RWPE2 (cell line): ENCODE results near the gene MAP4K4.

ENCODE experiments used
- ATAC-seq: fragments of 200-7000 bp; cut with Tn5 transposase; 3 replicates; pipeline ENCODE4 v1.9.1; 2021; ENCODE audit warnings: low read depth
- DNase-seq: peaks from one replicate; pipeline ENCODE4 v3.0.0-alpha.2; 2020; ENCODE audit warnings: low spot score
- H3K27ac ChIP-seq: fragments of 450-650 bp; 2 replicates; pipeline ENCODE4 v1.5.1; 2017; ENCODE audit warnings: mild to moderate bottlenecking; ENCODE audit not compliant: poor library complexity, severe bottlenecking
- H3K27me3 ChIP-seq: fragments of 250-450 bp; sonication (Bioruptor Pico); 2 replicates; pipeline ENCODE4 v1.5.1; 2021; ENCODE audit warnings: mild to moderate bottlenecking, moderate library complexity; ENCODE audit not compliant: insufficient read depth, poor library complexity, severe bottlenecking
- H3K36me3 ChIP-seq: fragments of 250-450 bp; sonication (Bioruptor Pico); 2 replicates; pipeline ENCODE4 v1.5.1; 2020; ENCODE audit warnings: low read depth, mild to moderate bottlenecking, moderate library complexity
- H3K4me1 ChIP-seq: fragments of 250-450 bp; sonication (Bioruptor Pico); 2 replicates; pipeline ENCODE4 v1.5.1; 2021; ENCODE audit warnings: mild to moderate bottlenecking, moderate library complexity; ENCODE audit not compliant: insufficient read depth, poor library complexity, severe bottlenecking
- H3K4me3 ChIP-seq: fragments of 250-450 bp; sonication (Bioruptor Pico); 2 replicates; pipeline ENCODE4 v1.5.1; 2021; ENCODE audit warnings: mild to moderate bottlenecking, moderate library complexity; ENCODE audit not compliant: severe bottlenecking
- H3K9me3 ChIP-seq: fragments of 250-450 bp; sonication (Bioruptor Pico); 2 replicates; pipeline ENCODE4 v1.5.1; 2021; ENCODE audit warnings: mild to moderate bottlenecking, moderate library complexity; ENCODE audit not compliant: severe bottlenecking
- TF ChIP-seq, protein P1 (sequence below): fragments of 450-650 bp; IDR thresholded peaks from one replicate; pipeline ENCODE4 v1.5.1; 2017; ENCODE audit warnings: mild to moderate bottlenecking, moderate library complexity; ENCODE audit not compliant: poor library complexity, severe bottlenecking

The MAP4K4 gene

GRCh38 chr2:101658387-101658786, 39.1 kb upstream of the MAP4K4 start:
- Histone ChIP-seq H3K4me1 (no peaks in the 10 kb centered on the region), H3K27me3 (no peaks in the 10 kb centered on the region), H3K9me3 (no peaks in the 10 kb centered on the region), H3K36me3 (no peaks in the 10 kb centered on the region), H3K27ac (no peak overlapping the region), H3K4me3 (no peak overlapping the region)
- TF ChIP-seq, protein P1, sequence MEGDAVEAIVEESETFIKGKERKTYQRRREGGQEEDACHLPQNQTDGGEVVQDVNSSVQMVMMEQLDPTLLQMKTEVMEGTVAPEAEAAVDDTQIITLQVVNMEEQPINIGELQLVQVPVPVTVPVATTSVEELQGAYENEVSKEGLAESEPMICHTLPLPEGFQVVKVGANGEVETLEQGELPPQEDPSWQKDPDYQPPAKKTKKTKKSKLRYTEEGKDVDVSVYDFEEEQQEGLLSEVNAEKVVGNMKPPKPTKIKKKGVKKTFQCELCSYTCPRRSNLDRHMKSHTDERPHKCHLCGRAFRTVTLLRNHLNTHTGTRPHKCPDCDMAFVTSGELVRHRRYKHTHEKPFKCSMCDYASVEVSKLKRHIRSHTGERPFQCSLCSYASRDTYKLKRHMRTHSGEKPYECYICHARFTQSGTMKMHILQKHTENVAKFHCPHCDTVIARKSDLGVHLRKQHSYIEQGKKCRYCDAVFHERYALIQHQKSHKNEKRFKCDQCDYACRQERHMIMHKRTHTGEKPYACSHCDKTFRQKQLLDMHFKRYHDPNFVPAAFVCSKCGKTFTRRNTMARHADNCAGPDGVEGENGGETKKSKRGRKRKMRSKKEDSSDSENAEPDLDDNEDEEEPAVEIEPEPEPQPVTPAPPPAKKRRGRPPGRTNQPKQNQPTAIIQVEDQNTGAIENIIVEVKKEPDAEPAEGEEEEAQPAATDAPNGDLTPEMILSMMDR, result no peak
- ATAC-seq, result no peak
- DNase-seq, result no peak

DNA sequence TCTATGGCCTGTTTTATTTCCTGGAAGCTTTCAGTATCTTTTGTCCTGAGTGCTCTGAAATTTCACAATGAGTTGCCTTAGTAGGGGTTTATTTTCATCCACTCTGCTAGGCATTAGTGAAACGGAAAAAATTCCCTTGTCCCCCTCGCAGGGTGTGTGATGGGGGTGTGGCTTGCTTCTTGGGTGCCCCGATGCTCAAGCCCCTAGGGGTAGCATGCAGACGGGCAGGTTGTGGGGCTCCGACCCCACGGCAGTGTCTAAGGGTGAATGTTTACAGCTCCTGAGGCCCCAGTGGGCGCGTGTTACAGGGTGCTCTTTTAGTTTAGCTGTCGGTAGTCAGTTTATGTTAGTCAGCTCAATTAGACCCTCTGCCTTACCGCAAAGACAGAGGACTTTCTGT, 32.2 kb upstream of the MAP4K4 start:
- Histone ChIP-seq H3K9me3 (no peaks in the 10 kb centered on the region), H3K27me3 (no peaks in the 10 kb centered on the region), H3K27ac (no peak overlapping the region), H3K4me1 (no peaks in the 10 kb centered on the region), H3K4me3 (no peak overlapping the region), H3K36me3 (no peaks in the 10 kb centered on the region)
- ATAC-seq (no peak), DNase-seq (no peak)
- TF ChIP-seq, protein P1, result no peak

DNA sequence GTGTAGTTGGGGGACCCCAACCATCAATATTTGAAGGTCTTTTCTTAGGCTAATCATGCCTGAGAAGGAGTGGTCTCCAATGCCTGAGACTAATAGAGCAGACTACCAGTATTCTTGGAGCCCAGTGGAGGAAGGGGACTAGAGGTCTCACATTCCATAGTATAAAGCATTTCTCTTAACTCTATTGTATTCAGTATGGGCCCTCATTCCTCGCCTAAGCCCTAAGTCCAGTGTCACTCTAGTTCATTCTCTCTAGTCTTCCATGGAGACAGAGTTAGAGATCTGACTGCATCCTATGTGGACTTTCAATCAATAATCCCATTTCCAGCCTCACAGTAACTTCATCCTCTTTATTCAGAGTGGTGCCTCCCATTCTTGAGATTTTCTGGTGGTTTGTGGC, 29.7 kb upstream of the MAP4K4 start:
- Histone ChIP-seq H3K4me1 (no peaks in the 10 kb centered on the region), H3K27ac (no peak overlapping the region), H3K36me3 (no peaks in the 10 kb centered on the region), H3K27me3 (no peaks in the 10 kb centered on the region), H3K4me3 (no peak overlapping the region), H3K9me3 (peaks cover 2% of the 10 kb centered on the region)
- TF ChIP-seq, protein P1, result no peak
- no peak for ATAC-seq
- no peak for DNase-seq

DNA sequence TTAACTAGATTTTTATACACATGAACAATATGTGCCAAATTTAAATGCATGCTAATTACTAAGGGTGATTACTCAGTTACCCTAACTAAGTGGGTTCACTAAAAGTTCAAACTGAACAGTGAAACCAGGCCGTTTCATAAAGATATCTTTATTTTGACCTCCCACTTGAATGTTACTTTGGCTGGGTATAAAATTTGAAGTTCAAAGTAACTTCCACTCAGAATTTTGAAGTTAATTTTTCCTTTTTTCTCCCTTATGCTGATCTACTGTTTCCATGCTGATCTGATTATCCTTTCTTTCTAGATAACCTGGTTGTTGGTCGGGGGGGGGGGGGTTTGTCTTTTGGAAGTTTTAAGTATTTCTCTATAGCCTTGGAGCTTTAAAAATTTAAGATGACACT, 25.5 kb upstream of the MAP4K4 start:
- TF ChIP-seq, protein P1, result no peak
- Histone ChIP-seq H3K4me1 (no peaks in the 10 kb centered on the region), H3K36me3 (no peaks in the 10 kb centered on the region), H3K9me3 (peaks cover 2% of the 10 kb centered on the region), H3K27me3 (no peaks in the 10 kb centered on the region), H3K27ac (no peak overlapping the region), H3K4me3 (no peak overlapping the region)
- DNase-seq (no peak), ATAC-seq (no peak)

DNA sequence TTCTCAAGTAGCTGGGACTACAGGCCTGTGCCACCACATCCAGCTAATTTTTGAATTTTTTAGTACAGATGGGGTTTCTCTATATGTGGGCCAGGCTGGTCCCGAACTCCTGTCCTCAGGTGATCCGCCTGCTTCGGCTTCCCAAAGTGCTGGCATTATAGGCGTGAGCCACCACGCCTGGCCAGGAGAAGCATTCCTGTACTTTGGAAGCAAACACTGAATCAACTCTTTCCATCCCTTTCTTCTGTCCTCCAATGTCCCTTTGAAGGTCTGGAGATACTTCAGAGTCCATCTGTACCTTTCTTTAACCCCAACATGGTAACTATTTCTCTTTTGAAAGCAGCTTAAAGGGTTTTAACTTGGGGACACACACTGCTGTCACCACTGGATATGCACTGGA, 23.6 kb upstream of the MAP4K4 start:
- TF ChIP-seq, protein P1, result no peak
- DNase-seq, result no peak
- Histone ChIP-seq H3K27me3 (no peaks in the 10 kb centered on the region), H3K36me3 (no peaks in the 10 kb centered on the region), H3K9me3 (peaks cover 2% of the 10 kb centered on the region), H3K4me1 (no peaks in the 10 kb centered on the region), H3K4me3 (no peak overlapping the region), H3K27ac (no peak overlapping the region)
- ATAC-seq, result no peak
